Hematopoietic multipotent progenitor cell treated with erythropoietin and hydrocortisone succinate and interleukin-3 and kit ligand, for 15 days (in vitro differentiated cells): ENCODE measurements around the gene AGPS.

Source experiments
- DNase-seq: peaks from one replicate; pipeline ENCODE4 v3.0.0-alpha.2; 2015; ENCODE audit warnings: low spot score

Gene AGPS

DNA sequence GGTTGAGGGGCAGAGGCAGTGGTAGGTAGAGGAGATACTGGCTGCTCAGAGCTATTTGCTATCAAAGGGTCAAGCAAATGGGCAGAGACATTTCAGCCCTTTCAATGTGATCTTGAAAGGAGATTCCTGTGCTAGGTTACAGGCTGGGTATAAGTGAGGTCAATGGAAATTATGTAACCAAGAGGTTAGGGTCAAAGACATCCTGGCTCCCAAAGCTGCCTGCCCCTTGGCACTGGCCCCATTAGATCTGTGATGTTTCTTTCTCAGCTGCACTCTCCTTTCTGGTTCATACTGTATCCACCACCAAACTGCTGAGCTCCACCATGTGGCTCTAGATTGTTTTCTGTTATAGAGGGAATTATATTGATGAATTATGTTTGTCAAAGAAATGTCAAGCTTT lies 200.4 kb downstream of the AGPS start:
- DNase-seq: no peak

DNA sequence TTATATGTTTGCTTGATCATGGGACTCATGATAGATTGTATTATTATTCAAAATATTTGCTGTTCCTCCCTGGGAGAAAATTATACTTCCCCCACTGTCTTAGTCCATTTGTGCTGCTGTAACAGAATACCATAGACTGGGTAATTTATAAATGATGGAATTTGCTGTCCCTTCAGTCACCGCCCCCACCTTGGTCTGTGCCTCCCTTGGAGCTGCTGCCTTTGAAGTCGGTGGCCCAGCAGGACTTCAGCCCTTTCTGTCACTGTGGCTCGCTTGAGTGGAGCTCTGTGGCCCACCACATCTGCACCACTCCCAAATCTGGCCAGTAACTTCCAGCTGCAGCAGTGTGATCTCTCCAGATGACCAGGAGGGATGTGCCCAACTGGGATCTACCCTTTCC lies 200.8 kb downstream of the AGPS start:
- DNase-seq: no peak
